Cardiac muscle cell (in vitro differentiated cells and primary cell): ENCODE data around the gene ATP6V0D1. TPM values are rescaled to one million over a fixed set of nuclear protein-coding genes. Genes with fewer than 3 reads are reported as not detected.

ENCODE experiments used
- DNase-seq, 2 donors: peaks; one replicate each; pipeline versions ENCODE4 v3.0.0 to v3.0.0-alpha.2; 2010 to 2017; ENCODE audit warnings: low read depth in 1 of 2, low spot score in 1 of 2
- H3K27ac ChIP-seq: fragments of 200-600 bp; sonication (generic); 2 replicates; pipeline ENCODE4 v1.5.1; 2016
- H3K27me3 ChIP-seq: fragments of 200-600 bp; sonication (generic); 2 replicates; pipeline ENCODE4 v1.6.0; 2016; ENCODE audit warnings: control low read depth
- H3K36me3 ChIP-seq: fragments of 200-600 bp; sonication (generic); 2 replicates; pipeline ENCODE4 v1.5.1; 2016; ENCODE audit warnings: control low read depth
- H3K4me1 ChIP-seq: fragments of 200-600 bp; sonication (generic); 2 replicates; pipeline ENCODE4 v1.8.1; 2017; ENCODE audit warnings: low read depth, mild to moderate bottlenecking, mixed run types
- H3K4me3 ChIP-seq: fragments of 200-600 bp; sonication (generic); 2 replicates; pipeline ENCODE4 v1.5.1; 2016; ENCODE audit warnings: mild to moderate bottlenecking
- H3K9me3 ChIP-seq: fragments of 200-600 bp; sonication (generic); 2 replicates; pipeline ENCODE4 v1.5.1; 2017; ENCODE audit warnings: low read depth, mild to moderate bottlenecking, control low read depth
- CTCF ChIP-seq: IDR thresholded peaks from 2 replicates; pipeline ENCODE4 v1.5.1; 2012; ENCODE audit warnings: low read depth, mild to moderate bottlenecking, low read length
- polyA plus RNA-seq: library from polyadenylated mRNA; unstranded; fragments of >200 nt; fragmentation: Nextera tagmentation; extraction: Ambion mirVana; gene quantifications from 2 replicates; pipeline ENCODE4 v1.2.1, GENCODE V29; 2016
- total RNA-seq: library from RNA; depleted of rRNA; stranded (reverse); fragments of >200 nt; gene quantifications from 2 replicates; pipeline ENCODE4 v1.2.3, GENCODE V29; 2016

Gene ATP6V0D1
- total and polyA plus RNA-seq, 2 experiments from 2014 or later, result 74.5 to 203 TPM

GRCh38 chr16:67528222-67528869 is 47.4 kb upstream of the ATP6V0D1 start, which contains the start of gene RIPOR1:
TSS of gene RIPOR1 (plus strand) at chr16:67528829. CDS start at chr16:67538447, 9,618 bp downstream.
- peak; percentile 33 to 74 for DNase-seq
- Histone ChIP-seq H3K36me3 (no peaks in the 10 kb centered on the region), H3K27ac (peak within 1 kb of the TSS; percentile 51), H3K27me3 (peaks cover 43% of the 10 kb centered on the region), H3K9me3 (no peaks in the 10 kb centered on the region), H3K4me1 (peaks cover 13% of the 10 kb centered on the region), H3K4me3 (peak within 1 kb of the TSS; percentile 77)
- TF ChIP-seq CTCF, result no peak

- no peaks in the 10 kb centered on the region for H3K9me3 ChIP-seq
- H3K27me3 ChIP-seq, result peaks cover 25% of the 10 kb centered on the region
- peak in 1 of 2 donors; percentile 32 for DNase-seq
- no peak overlapping the region for H3K4me3 ChIP-seq
- no peaks in the 10 kb centered on the region for H3K36me3 ChIP-seq
- TF ChIP-seq CTCF, result no peak
- H3K4me1 ChIP-seq, result peaks cover 13% of the 10 kb centered on the region
- no peak overlapping the region for H3K27ac ChIP-seq
Observed at GRCh38 chr16:67526149-67526791, 45.3 kb upstream of the ATP6V0D1 start.

- Histone ChIP-seq H3K4me1 (peaks cover 6% of the 10 kb centered on the region), H3K27ac (no peak overlapping the region), H3K36me3 (no peaks in the 10 kb centered on the region), H3K9me3 (no peaks in the 10 kb centered on the region), H3K27me3 (peaks cover 25% of the 10 kb centered on the region), H3K4me3 (no peak overlapping the region)
- no peak for TF ChIP-seq CTCF
- DNase-seq, result peak in 1 of 2 donors; percentile 22
Observed at GRCh38 chr16:67525176-67525860, 44.4 kb upstream of the ATP6V0D1 start.

- peak; percentile 97 for DNase-seq
- peak; percentile 90 for TF ChIP-seq CTCF
- H3K36me3 ChIP-seq, result no peaks in the 10 kb centered on the region
- peak overlapping the region; percentile 77 for H3K27ac ChIP-seq
- H3K4me1 ChIP-seq, result no peaks in the 10 kb centered on the region
- H3K4me3 ChIP-seq, result peak overlapping the region; percentile 38
- H3K9me3 ChIP-seq, result no peaks in the 10 kb centered on the region
- peaks cover 49% of the 10 kb centered on the region for H3K27me3 ChIP-seq
Observed at GRCh38 chr16:67521095-67521804, 40.3 kb upstream of the ATP6V0D1 start.

- no peak for TF ChIP-seq CTCF
- no peaks in the 10 kb centered on the region for H3K9me3 ChIP-seq
- peaks cover 47% of the 10 kb centered on the region for H3K27me3 ChIP-seq
- no peak overlapping the region for H3K27ac ChIP-seq
- no peaks in the 10 kb centered on the region for H3K36me3 ChIP-seq
- H3K4me1 ChIP-seq, result no peaks in the 10 kb centered on the region
- no peak overlapping the region for H3K4me3 ChIP-seq
- no peak for DNase-seq
Observed at GRCh38 chr16:67519242-67519641, 38.3 kb upstream of the ATP6V0D1 start.
